ENCODE results near the gene RB1. TPM values are rescaled to one million over a fixed set of nuclear protein-coding genes. Genes with fewer than 3 reads are reported as not detected.

Gene RB1
- total and polyA plus RNA-seq, 2 experiments from 2014 or later, result 19.5 to 22.3 TPM

- no peak for DNase-seq (ENCODE audit: low spot score)
- ATAC-seq, result no peak
- no peak overlapping the region for H3K4me2 ChIP-seq
- H3K4me1 ChIP-seq (ENCODE audit: insufficient read depth), result no peaks in the 10 kb centered on the region
- H3K4me1 Mint-ChIP-seq, result no peaks in the 10 kb centered on the region; the same call in 2 of the 3 replicates
- H3K79me2 ChIP-seq (replicated peaks; ENCODE audit: insufficient read depth), result no peaks in the 10 kb centered on the region
- H3K9me3 Mint-ChIP-seq, result peaks cover 2% of the 10 kb centered on the region; the same call in 1 of the 3 replicates
- TF ChIP-seq ZNF331 (CRISPR knock-in tag; IDR thresholded peaks at IDR 0.05; ENCODE audit: low read depth) (no peak), REST (IDR thresholded peaks at IDR 0.05; ENCODE audit: unreplicated experiment) (no peak), ZNF114 (CRISPR knock-in tag; IDR thresholded peaks at IDR 0.05) (no peak), ZNF462 (CRISPR knock-in tag; IDR thresholded peaks at IDR 0.05) (no peak)
- no peaks in the 10 kb centered on the region for H4K20me1 ChIP-seq (replicated peaks; ENCODE audit: insufficient read depth)
- no peaks in the 10 kb centered on the region for H3K27me3 ChIP-seq (ENCODE audit: insufficient read depth)
- H3K9me2 ChIP-seq (ENCODE audit: insufficient read depth), result no peaks in the 10 kb centered on the region
- H3K27me3 Mint-ChIP-seq (ENCODE audit: insufficient read depth, low read depth, poor library complexity), result no peaks in the 10 kb centered on the region
- H3K27ac ChIP-seq (ENCODE audit: low read depth), result no peak overlapping the region
- no peak overlapping the region for H3K4me3 Mint-ChIP-seq
- peaks cover 2% of the 10 kb centered on the region; the same call in 2 of the 3 replicates for H3K36me3 Mint-ChIP-seq (ENCODE audit: low read depth)
- no peaks in the 10 kb centered on the region for H3K36me3 ChIP-seq (ENCODE audit: insufficient read depth)
- H3K27ac Mint-ChIP-seq, result no peak overlapping the region
- H2AFZ ChIP-seq, result no peak overlapping the region
- no peak overlapping the region for H3K4me3 ChIP-seq
- no peaks in the 10 kb centered on the region for H3F3A ChIP-seq (replicated peaks; ENCODE audit: low read depth)
Measured at GRCh38 chr13:48401480-48401879, 97.9 kb downstream of the RB1 start.

All from GM23338 (cell line).